ENCODE data around the gene HRAS. TPM values are rescaled to one million over a fixed set of nuclear protein-coding genes. Genes with fewer than 3 reads are reported as not detected.

HRAS gene
- total and polyA plus RNA-seq, 2 of the 8 experiments (the other 6 are each of a cell fraction or from before 2014, with no cell fraction given) = 44.3 to 54.7 TPM

DNA sequence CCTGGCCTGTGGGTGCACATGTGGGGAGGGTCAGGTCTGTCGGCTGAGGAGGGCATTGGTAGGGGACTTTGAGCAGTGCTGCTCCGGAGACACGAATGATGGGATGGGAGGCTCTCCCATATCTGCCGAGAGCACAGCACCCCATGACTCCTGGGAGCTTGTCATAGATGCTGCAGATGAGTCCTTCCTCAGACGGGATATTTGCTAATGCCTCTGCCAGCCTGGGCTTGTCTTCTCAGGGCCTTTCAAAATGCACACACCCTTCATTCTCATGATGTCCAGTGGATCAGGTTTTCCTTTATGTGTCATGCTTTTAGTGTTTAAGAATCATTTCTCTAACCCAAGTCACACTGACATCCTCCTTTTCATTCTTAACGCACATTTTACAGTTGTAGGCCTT lies 20.2 kb downstream of the HRAS start (continued):
- TF ChIP-seq CHD7 (IDR thresholded peaks at IDR 0.05; ENCODE audit: insufficient replicate concordance, low read length) = no peak
- no peak for TF ChIP-seq GTF2F1 (IDR thresholded peaks at IDR 0.05; ENCODE audit: borderline replicate concordance, low read depth, low read length)
- TF ChIP-seq TEAD4 (IDR thresholded peaks at IDR 0.05; ENCODE audit: low read depth, low read length) = no peak
- TF ChIP-seq, protein P1, sequence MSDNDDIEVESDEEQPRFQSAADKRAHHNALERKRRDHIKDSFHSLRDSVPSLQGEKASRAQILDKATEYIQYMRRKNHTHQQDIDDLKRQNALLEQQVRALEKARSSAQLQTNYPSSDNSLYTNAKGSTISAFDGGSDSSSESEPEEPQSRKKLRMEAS (IDR thresholded peaks at IDR 0.05) = no peak
- TF ChIP-seq E2F6 (IDR thresholded peaks at IDR 0.05) = no peak
- TF ChIP-seq YY1 (IDR thresholded peaks at IDR 0.05; ENCODE audit: low read depth, low read length) = no peak
- no peak for TF ChIP-seq SIRT6 (IDR thresholded peaks at IDR 0.05; ENCODE audit: low read length)
- TF ChIP-seq TAF7 (optimal IDR thresholded peaks at IDR 0.05; ENCODE audit: borderline replicate concordance, low read depth, low read length) = no peak
- TF ChIP-seq PHF8 (conservative IDR thresholded peaks at IDR 0.05; ENCODE audit: low read depth, low read length) = no peak
- no peak for TF ChIP-seq RFX5 (IDR thresholded peaks at IDR 0.05; ENCODE audit: borderline replicate concordance, low read depth, low read length)

Measured in H1 (cell line).